HepG2 (cell line): Measurements from ENCODE around the gene TNS4. TPM values are rescaled to one million over a fixed set of nuclear protein-coding genes. Genes with fewer than 3 reads are reported as not detected.

ENCODE experiments used
- ATAC-seq: fragments of 200-7000 bp; cut with Tn5 transposase; 3 replicates; pipeline ENCODE4 v1.9.1; 2020; ENCODE audit warnings: mild to moderate bottlenecking, moderate library complexity
- BruUV-seq: library from RNA; stranded (reverse); fragments of 400-500 nt; replicated peaks from 2 replicates; lab custom pipeline; 2021; lab: Mats Ljungman, UMichigan
- CTCF ChIA-PET: fragments of 300-600 bp; formaldehyde crosslinking; extraction: SDS; loops from one replicate; lab custom pipeline; 2021; ENCODE audit warnings: low total read pairs, inconsistent platforms, low intra/inter-chr PET ratio; lab: Yijun Ruan, JAX
- POLR2A ChIA-PET: fragments of 350-600 bp; sonication (Branson Sonifier 250); formaldehyde crosslinking; loops from one replicate; lab custom pipeline; 2020; ENCODE audit warnings: antibody characterized with exemption, inconsistent platforms; lab: Yijun Ruan, JAX
- DNase-seq: peaks from one replicate; pipeline ENCODE4 v3.0.0-alpha.2; 2015; ENCODE audit warnings: low spot score
- FAIRE-seq: peaks from 3 replicates; lab custom pipeline; 2011; peaks lifted over from hg19 to GRCh38; lab: Jason Lieb, UNC
- H2AFZ ChIP-seq: one replicate; pipeline ENCODE4 v1.6.1; 2011; ENCODE audit warnings: low read length, inconsistent platforms
- H3K27ac ChIP-seq: fragments of 300-600 bp; 3 replicates; pipeline ENCODE4 v1.8.0; 2011; ENCODE audit warnings: mixed run types, mild to moderate bottlenecking, mixed read lengths, low read length, inconsistent platforms; ENCODE audit not compliant: insufficient read depth; ENCODE audit errors: extremely low read length
- H3K27me3 ChIP-seq, 2 experiments: fragments of 200-600 bp in 1 of 2; 2 replicates in 1 of 2; 3 replicates in 1 of 2; pipeline versions ENCODE4 v1.6.0 to v1.8.0; 2011; ENCODE audit warnings: low read length in 2 of 2, mild to moderate bottlenecking in 2 of 2, moderate library complexity in 2 of 2, inconsistent platforms in 1 of 2; ENCODE audit not compliant: insufficient read depth in 2 of 2, control insufficient read depth in 1 of 2
- H3K36me3 ChIP-seq, 2 experiments: fragments of 200-600 bp in 1 of 2; replicated peaks in 1 of 2; 2 replicates in 1 of 2; 3 replicates in 1 of 2; pipeline versions ENCODE4 v1.5.1 to v1.8.0; 2011; ENCODE audit warnings: low read length in 2 of 2, inconsistent platforms in 1 of 2; ENCODE audit not compliant: insufficient read depth in 2 of 2, control insufficient read depth in 1 of 2
- H3K4me1 ChIP-seq: 2 replicates; pipeline ENCODE4 v1.5.1; 2012; ENCODE audit warnings: low read length, inconsistent platforms; ENCODE audit not compliant: insufficient read depth
- H3K4me2 ChIP-seq: 2 replicates; pipeline ENCODE4 v1.6.0; 2011; ENCODE audit warnings: low read depth, low read length, inconsistent platforms
- H3K4me3 ChIP-seq, 3 experiments: fragments of 200-600 bp in 1 of 3; sonication (generic), shearing (Covaris generic) in 1 of 3; replicated peaks in 1 of 3; 2 replicates each; pipeline ENCODE4 v1.5.1; 2011 to 2016; ENCODE audit warnings: low read length in 3 of 3, inconsistent platforms in 2 of 3, low read depth in 2 of 3, mild to moderate bottlenecking in 2 of 3, control low read depth in 1 of 3, mixed read lengths in 1 of 3; ENCODE audit not compliant: insufficient read depth in 1 of 3
- H3K79me2 ChIP-seq: one replicate; pipeline ENCODE4 v1.6.1; 2011; ENCODE audit warnings: low read length, inconsistent platforms; ENCODE audit not compliant: insufficient read depth
- H3K9ac ChIP-seq: 2 replicates; pipeline ENCODE4 v1.6.0; 2011; ENCODE audit warnings: mild to moderate bottlenecking, low read depth, low read length, inconsistent platforms; ENCODE audit not compliant: insufficient read depth
- H3K9me3 ChIP-seq: 2 replicates; pipeline ENCODE4 v1.5.1; 2012; ENCODE audit warnings: mild to moderate bottlenecking, low read length
- H4K20me1 ChIP-seq: 2 replicates; pipeline ENCODE4 v1.6.0; 2011; ENCODE audit warnings: inconsistent platforms, mild to moderate bottlenecking, low read length, moderate library complexity; ENCODE audit not compliant: insufficient read depth
- ATF5 ChIP-seq: sonication (generic); formaldehyde crosslinking; IDR thresholded peaks from 2 replicates; pipeline ENCODE4 v1.4.0; 2020; ENCODE audit warnings: mild to moderate bottlenecking, low read depth, missing genetic modification reagents
- DMTF1 ChIP-seq: sonication (generic); formaldehyde crosslinking; IDR thresholded peaks from 2 replicates; pipeline ENCODE4 v1.4.0; 2020; ENCODE audit warnings: mild to moderate bottlenecking, missing genetic modification reagents
- FOXP1 ChIP-seq, 2 experiments: fragments of 450-650 bp in 1 of 2; IDR thresholded peaks; 2 replicates each; pipeline ENCODE4 v1.6.1; 2017 to 2018; ENCODE audit warnings: antibody characterized with exemption in 1 of 2
- HNF1A ChIP-seq, 2 experiments: sonication (generic) in 1 of 2; formaldehyde crosslinking in 1 of 2; IDR thresholded peaks; 2 replicates each; pipeline versions ENCODE4 v1.4.0 to v1.6.1; 2016 to 2020; ENCODE audit warnings: borderline replicate concordance in 1 of 2, low read depth in 1 of 2, mild to moderate bottlenecking in 1 of 2, missing genetic modification reagents in 1 of 2
- REST ChIP-seq, 2 experiments: IDR thresholded peaks; 2 replicates each; pipeline ENCODE4 v1.6.1; 2011 to 2012; ENCODE audit warnings: low read length in 2 of 2, borderline replicate concordance in 1 of 2, low read depth in 1 of 2, mild to moderate bottlenecking in 1 of 2, moderate library complexity in 1 of 2
- SP4 ChIP-seq: sonication (generic); formaldehyde crosslinking; IDR thresholded peaks from 2 replicates; pipeline ENCODE4 v1.8.1; 2023; ENCODE audit warnings: mild to moderate bottlenecking, missing genetic modification reagents
- ZBTB33 ChIP-seq: sonication (generic); formaldehyde crosslinking; IDR thresholded peaks from 2 replicates; pipeline ENCODE4 v1.4.0; 2020; ENCODE audit warnings: missing genetic modification reagents
- ZFP36L2 ChIP-seq: sonication (generic); formaldehyde crosslinking; IDR thresholded peaks from 2 replicates; pipeline ENCODE4 v1.4.0; 2020; ENCODE audit warnings: missing genetic modification reagents
- ZNF547 ChIP-seq: sonication (generic); formaldehyde crosslinking; IDR thresholded peaks from 2 replicates; pipeline ENCODE4 v1.5.1; 2020; ENCODE audit warnings: mild to moderate bottlenecking, missing genetic modification reagents
- ZNF615 ChIP-seq: sonication (generic); formaldehyde crosslinking; IDR thresholded peaks from 2 replicates; pipeline ENCODE4 v1.5.0; 2020; ENCODE audit warnings: mild to moderate bottlenecking, missing genetic modification reagents, borderline replicate concordance
- WGBS: methylation state at CpG from one replicate; pipeline ENCODE4 v1.1.6; 2017; ENCODE audit warnings: low lambda C conversion rate; 5-methylcytosine and 5-hydroxymethylcytosine counted together
- in situ Hi-C: cut with HindIII; loops from 2 replicates; pipeline ENCODE4 v1.10.0; 2017; ENCODE audit warnings: low pct_unique_long_range_greater_than_20kb; ENCODE audit not compliant: extremely low pct_ligation_motif_present
- intact Hi-C: fragments of 100-400 bp; cut with micrococcal nuclease; formaldehyde crosslinking; loops from one replicate; pipeline ENCODE4 v1.10.0; 2022; ENCODE audit not compliant: unreplicated experiment
- polyA plus RNA-seq, 8 experiments: library from polyadenylated mRNA; depleted of rRNA in 3 of 8; stranded (reverse) in 7 of 8; unstranded in 1 of 8; fragments of >200 nt; fragmentation: Illumina TruSeq in 4 of 8; extraction: Trizol in 4 of 8; gene quantifications; 2 replicates each; pipeline versions ENCODE4 v1.2.1 to v1.2.3, GENCODE V29; 2011 to 2016; ENCODE audit warnings: low read depth in 4 of 8, missing spikeins in 1 of 8, mixed read lengths in 1 of 8; ENCODE audit not compliant: insufficient read depth in 1 of 8
- total RNA-seq, 5 experiments: library from RNA; depleted of rRNA; stranded (reverse); fragments of >200 nt; fragmentation: Illumina TruSeq; extraction: Trizol; gene quantifications; 2 replicates each; pipeline ENCODE4 v1.2.3, GENCODE V29; 2016; ENCODE audit warnings: low read depth in 1 of 5

TNS4 gene
- total and polyA plus RNA-seq, 2 of the 13 experiments (the other 11 are each of a cell fraction or from before 2014, with no cell fraction given): 0.58 to 2.1 TPM

- WGBS: 86% methylated on average over 5 of the region's 5 CpGs
- H3K27me3 ChIP-seq: no peaks in the 10 kb centered on the region
- no peak overlapping the region for H3K9ac ChIP-seq
- CTCF ChIA-PET: no interaction called here
- H3K27ac ChIP-seq: no peak overlapping the region
- no TSS peak for BruUV-seq
- no peaks in the 10 kb centered on the region for H3K36me3 ChIP-seq
- H3K4me1 ChIP-seq: peaks cover 26% of the 10 kb centered on the region
- intact Hi-C loops (no loop called here), in situ Hi-C loops (no loop called here)
- H2AFZ ChIP-seq: no peak overlapping the region
- FAIRE-seq: no peak
- DNase-seq: no peak
- H3K9me3 ChIP-seq: peaks cover 11% of the 10 kb centered on the region
- H3K4me3 ChIP-seq: no peak overlapping the region
- H4K20me1 ChIP-seq: no peaks in the 10 kb centered on the region
- POLR2A ChIA-PET: no interaction called here
- H3K4me2 ChIP-seq: no peak overlapping the region
- no peak for ATAC-seq
- H3K79me2 ChIP-seq: no peaks in the 10 kb centered on the region
- TF ChIP-seq ZNF547 (CRISPR knock-in tag): no peak
- no peak for TF ChIP-seq DMTF1 (CRISPR knock-in tag)
- no peak for TF ChIP-seq REST (IDR thresholded peaks at IDR 0.05; ENCODE audit: borderline replicate concordance in 1 of 2, low read depth in 1 of 2, low read length in 2 of 2)
- TF ChIP-seq FOXP1 (IDR thresholded peaks at IDR 0.05): no peak
- TF ChIP-seq FOXP1 (CRISPR knock-in tag; IDR thresholded peaks at IDR 0.05): no peak
- TF ChIP-seq HNF1A (IDR thresholded peaks at IDR 0.05; ENCODE audit: low read depth): no peak
- no peak for TF ChIP-seq HNF1A (CRISPR knock-in tag; IDR thresholded peaks at IDR 0.05; ENCODE audit: borderline replicate concordance)
- no peak for TF ChIP-seq ZNF615 (CRISPR knock-in tag)
- TF ChIP-seq ZBTB33: peak; percentile 23; the same call in 1 of the 2 replicates
- no peak for TF ChIP-seq SP4 (CRISPR knock-in tag)
- TF ChIP-seq ATF5: no peak
- no peak for TF ChIP-seq ZFP36L2 (CRISPR knock-in tag)
Observed at GRCh38 chr17:40526668-40527067, 25.2 kb upstream of the TNS4 start.
